ENCODE results near the gene PRKAA2. TPM values are rescaled to one million over a fixed set of nuclear protein-coding genes. Genes with fewer than 3 reads are reported as not detected.

The PRKAA2 gene
- total and polyA plus RNA-seq, 2 of the 13 experiments (the other 11 are each of a cell fraction or from before 2014, with no cell fraction given): 6.0 to 7.5 TPM

DNA sequence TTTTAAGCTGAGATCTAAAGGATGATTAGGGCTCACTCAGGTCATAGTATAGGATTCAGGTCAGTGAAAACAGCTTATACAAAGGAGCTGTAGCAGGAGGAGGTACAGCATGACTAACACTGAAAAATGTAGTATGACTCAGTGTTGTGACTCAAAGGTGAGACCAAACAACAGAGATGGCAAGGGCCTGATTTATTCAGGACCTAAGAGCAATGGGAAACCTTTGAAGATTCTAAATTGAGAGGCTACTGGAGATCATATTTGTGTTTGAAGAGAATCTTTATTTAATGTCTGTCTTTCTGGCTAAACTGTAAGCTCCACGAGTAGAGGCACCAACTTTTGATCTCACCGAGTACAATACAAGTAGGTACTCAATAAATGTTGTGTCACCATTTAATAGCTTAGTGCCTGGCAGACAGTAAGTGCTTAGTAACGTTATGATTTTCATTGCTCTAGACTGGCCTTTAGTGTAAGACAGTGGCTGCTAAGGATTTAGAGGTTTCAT is 43.5 kb downstream of the PRKAA2 start (continued):
- TF ChIP-seq, protein P1, sequence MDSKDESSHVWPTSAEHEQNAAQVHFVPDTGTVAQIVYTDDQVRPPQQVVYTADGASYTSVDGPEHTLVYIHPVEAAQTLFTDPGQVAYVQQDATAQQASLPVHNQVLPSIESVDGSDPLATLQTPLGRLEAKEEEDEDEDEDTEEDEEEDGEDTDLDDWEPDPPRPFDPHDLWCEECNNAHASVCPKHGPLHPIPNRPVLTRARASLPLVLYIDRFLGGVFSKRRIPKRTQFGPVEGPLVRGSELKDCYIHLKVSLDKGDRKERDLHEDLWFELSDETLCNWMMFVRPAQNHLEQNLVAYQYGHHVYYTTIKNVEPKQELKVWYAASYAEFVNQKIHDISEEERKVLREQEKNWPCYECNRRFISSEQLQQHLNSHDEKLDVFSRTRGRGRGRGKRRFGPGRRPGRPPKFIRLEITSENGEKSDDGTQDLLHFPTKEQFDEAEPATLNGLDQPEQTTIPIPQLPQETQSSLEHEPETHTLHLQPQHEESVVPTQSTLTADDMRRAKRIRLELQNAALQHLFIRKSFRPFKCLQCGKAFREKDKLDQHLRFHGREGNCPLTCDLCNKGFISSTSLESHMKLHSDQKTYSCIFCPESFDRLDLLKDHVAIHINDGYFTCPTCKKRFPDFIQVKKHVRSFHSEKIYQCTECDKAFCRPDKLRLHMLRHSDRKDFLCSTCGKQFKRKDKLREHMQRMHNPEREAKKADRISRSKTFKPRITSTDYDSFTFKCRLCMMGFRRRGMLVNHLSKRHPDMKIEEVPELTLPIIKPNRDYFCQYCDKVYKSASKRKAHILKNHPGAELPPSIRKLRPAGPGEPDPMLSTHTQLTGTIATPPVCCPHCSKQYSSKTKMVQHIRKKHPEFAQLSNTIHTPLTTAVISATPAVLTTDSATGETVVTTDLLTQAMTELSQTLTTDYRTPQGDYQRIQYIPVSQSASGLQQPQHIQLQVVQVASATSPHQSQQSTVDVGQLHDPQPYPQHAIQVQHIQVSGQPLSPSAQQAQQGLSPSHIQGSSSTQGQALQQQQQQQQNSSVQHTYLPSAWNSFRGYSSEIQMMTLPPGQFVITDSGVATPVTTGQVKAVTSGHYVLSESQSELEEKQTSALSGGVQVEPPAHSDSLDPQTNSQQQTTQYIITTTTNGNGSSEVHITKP (CRISPR knock-in tag; IDR thresholded peaks at IDR 0.05; ENCODE audit: low read depth): peak; percentile 45; the same call in 1 of the 2 replicates
- TF ChIP-seq KDM5A (IDR thresholded peaks at IDR 0.05; ENCODE audit: borderline replicate concordance, low read length): no peak
- no peak for TF ChIP-seq ZNF121 (CRISPR knock-in tag; IDR thresholded peaks at IDR 0.05)
- TF ChIP-seq KDM5B (CRISPR knock-in tag; IDR thresholded peaks at IDR 0.05; ENCODE audit: borderline replicate concordance): no peak
- peak; percentile 65 for TF ChIP-seq BCL6 (CRISPR knock-in tag; IDR thresholded peaks at IDR 0.05)
- TF ChIP-seq THRA (CRISPR knock-in tag; IDR thresholded peaks at IDR 0.05; ENCODE audit: borderline replicate concordance): peak; percentile 72; the same call in 1 of the 2 replicates
- 0 out of 2 replicates have a peak, but pooled peaks have one; percentile 16 for TF ChIP-seq ZNF792 (CRISPR knock-in tag; IDR thresholded peaks at IDR 0.05)
- TF ChIP-seq NR2F1 (CRISPR knock-in tag; IDR thresholded peaks at IDR 0.05): peak in 1 of 2 experiments; percentile 83; a peak in 2 of 4 replicates
- peak; percentile 82 for TF ChIP-seq JUND (CRISPR knock-in tag; IDR thresholded peaks at IDR 0.05)
- no peak for TF ChIP-seq TCF12 (IDR thresholded peaks at IDR 0.05)
- TF ChIP-seq TCF12 (CRISPR knock-in tag; IDR thresholded peaks at IDR 0.05): 0 out of 2 replicates have a peak, but pooled peaks have one; percentile 47
- TF ChIP-seq NFYC (CRISPR knock-in tag; IDR thresholded peaks at IDR 0.05): peak; percentile 13; the same call in 1 of the 2 replicates
- TF ChIP-seq ZC3H4 (CRISPR knock-in tag; IDR thresholded peaks at IDR 0.05; ENCODE audit: borderline replicate concordance): no peak
- TF ChIP-seq TBX2 (CRISPR knock-in tag; IDR thresholded peaks at IDR 0.05; ENCODE audit: borderline replicate concordance): peak; percentile 66
- no peak for TF ChIP-seq PCBP2 (optimal IDR thresholded peaks at IDR 0.05; ENCODE audit: low read depth, low read length, poor library complexity, severe bottlenecking)
- TF ChIP-seq GABPA (IDR thresholded peaks at IDR 0.05; ENCODE audit: low read depth, low read length): no peak
- TF ChIP-seq GABPA (CRISPR knock-in tag; IDR thresholded peaks at IDR 0.05; ENCODE audit: low read depth): peak; percentile 30; the same call in 1 of the 2 replicates
- TF ChIP-seq MAZ (IDR thresholded peaks at IDR 0.05; ENCODE audit: borderline replicate concordance, low read depth, low read length): no peak
- no peak for TF ChIP-seq MAZ (CRISPR knock-in tag; IDR thresholded peaks at IDR 0.05; ENCODE audit: low read depth)
- TF ChIP-seq JUN (CRISPR knock-in tag; IDR thresholded peaks at IDR 0.05): peak; percentile 94
- no peak for TF ChIP-seq SNAPC4 (CRISPR knock-in tag; IDR thresholded peaks at IDR 0.05)

All from HepG2 (cell line).